Lower lobe of right lung (tissue), 2 donors: Measurements from ENCODE around the gene POM121. TPM values are rescaled to one million over a fixed set of nuclear protein-coding genes. Genes with fewer than 3 reads are reported as not detected.
A peak's percentile ranks its signal among the peaks of the same experiment; 100 is the strongest.
"Not testable (repeated sequence)": the region's sequence is repeated elsewhere in the genome, so short reads cannot be mapped to it uniquely, and the experiment has no call there.

Experiments
- ATAC-seq, 2 donors: fragments of 200-7000 bp; cut with Tn5 transposase; one replicate each; pipeline ENCODE4 v1.9.1; 2020 to 2022; ENCODE audit warnings: mild to moderate bottlenecking in 2 of 2, moderate library complexity in 2 of 2
- DNase-seq: peaks from one replicate; pipeline ENCODE4 v3.0.0-alpha.2; 2020
- H3K27ac ChIP-seq: fragments of 200-600 bp; one replicate; pipeline ENCODE4 v1.8.0; 2022
- H3K27me3 ChIP-seq: fragments of 200-600 bp; one replicate; pipeline ENCODE4 v1.8.0; 2022; ENCODE audit warnings: low read depth
- H3K36me3 ChIP-seq: fragments of 200-600 bp; one replicate; pipeline ENCODE4 v1.8.0; 2022; ENCODE audit warnings: mild to moderate bottlenecking
- H3K4me1 ChIP-seq: fragments of 200-600 bp; one replicate; pipeline ENCODE4 v1.8.0; 2022
- H3K4me3 ChIP-seq: fragments of 200-600 bp; one replicate; pipeline ENCODE4 v1.8.0; 2022; ENCODE audit warnings: mild to moderate bottlenecking
- H3K9me3 ChIP-seq: fragments of 200-600 bp; one replicate; pipeline ENCODE4 v1.8.0; 2022
- intact Hi-C: fragments of 100-400 bp; cut with DNase I; formaldehyde crosslinking; loops from one replicate; pipeline ENCODE4 v1.11.0; 2022
- total RNA-seq: library from RNA; stranded (reverse); fragmentation: NEBNext Ultra II Directional; extraction: Animal tissue kit (Norgen Biotek cat#: 25700); gene quantifications from one replicate; pipeline ENCODE4 v1.2.1, GENCODE V29; 2021
- TF ChIP-seq, protein P1 (sequence below): fragments of 200-600 bp; IDR thresholded peaks from one replicate; pipeline ENCODE4 v1.8.0; 2022; ENCODE audit warnings: antibody characterized with exemption, mild to moderate bottlenecking
- donor health status: DM: no; HTN: yes; CAD: no; lungs with severe emphysema.

Gene POM121
- total RNA-seq, 1 donor from 2014 or later = 35.9 TPM

DNA sequence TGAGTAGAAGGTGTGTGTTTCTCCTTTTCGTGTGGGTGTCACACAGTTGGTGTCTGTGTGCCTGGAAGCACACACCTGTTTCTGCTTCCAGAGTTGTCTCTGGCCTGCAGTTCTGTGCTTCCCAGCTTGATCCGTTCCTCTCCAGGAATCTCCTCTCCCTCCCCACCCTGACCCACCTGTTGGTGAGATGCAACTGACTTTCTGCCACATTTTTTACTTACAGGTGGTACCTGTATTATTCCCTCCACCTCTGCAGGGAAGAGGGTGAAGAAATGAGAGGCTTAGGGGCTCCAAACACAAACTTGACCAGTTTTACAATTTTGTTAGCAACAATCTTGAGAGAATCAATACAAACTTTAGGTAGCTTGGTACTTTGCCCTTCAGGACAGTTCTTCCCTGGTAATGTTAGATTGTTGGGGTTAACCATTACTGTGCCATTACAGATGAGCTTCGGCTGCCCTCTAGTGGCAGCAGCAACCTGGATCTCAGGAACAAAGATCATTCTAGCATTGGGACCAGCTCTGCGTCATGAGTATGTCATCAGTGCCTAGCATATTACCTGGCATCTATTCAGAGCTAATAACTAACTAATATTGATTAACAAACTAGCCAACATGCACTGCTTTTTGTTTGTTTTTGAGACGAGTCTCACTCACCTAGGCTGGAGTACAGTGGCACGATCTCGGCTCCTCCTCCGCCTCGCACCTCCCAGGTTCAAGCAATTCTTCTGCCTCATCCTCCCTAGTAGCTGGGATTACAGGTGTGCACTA, 10.0 kb upstream of the POM121 start:
- TF ChIP-seq, protein P1, sequence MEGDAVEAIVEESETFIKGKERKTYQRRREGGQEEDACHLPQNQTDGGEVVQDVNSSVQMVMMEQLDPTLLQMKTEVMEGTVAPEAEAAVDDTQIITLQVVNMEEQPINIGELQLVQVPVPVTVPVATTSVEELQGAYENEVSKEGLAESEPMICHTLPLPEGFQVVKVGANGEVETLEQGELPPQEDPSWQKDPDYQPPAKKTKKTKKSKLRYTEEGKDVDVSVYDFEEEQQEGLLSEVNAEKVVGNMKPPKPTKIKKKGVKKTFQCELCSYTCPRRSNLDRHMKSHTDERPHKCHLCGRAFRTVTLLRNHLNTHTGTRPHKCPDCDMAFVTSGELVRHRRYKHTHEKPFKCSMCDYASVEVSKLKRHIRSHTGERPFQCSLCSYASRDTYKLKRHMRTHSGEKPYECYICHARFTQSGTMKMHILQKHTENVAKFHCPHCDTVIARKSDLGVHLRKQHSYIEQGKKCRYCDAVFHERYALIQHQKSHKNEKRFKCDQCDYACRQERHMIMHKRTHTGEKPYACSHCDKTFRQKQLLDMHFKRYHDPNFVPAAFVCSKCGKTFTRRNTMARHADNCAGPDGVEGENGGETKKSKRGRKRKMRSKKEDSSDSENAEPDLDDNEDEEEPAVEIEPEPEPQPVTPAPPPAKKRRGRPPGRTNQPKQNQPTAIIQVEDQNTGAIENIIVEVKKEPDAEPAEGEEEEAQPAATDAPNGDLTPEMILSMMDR = peak; percentile 66
- intact Hi-C loops, H3K27ac ChIP-seq, H3K9me3 ChIP-seq, H3K4me3 ChIP-seq, H3K27me3 ChIP-seq: not testable (repeated sequence)
- Histone ChIP-seq H3K36me3 (peaks cover 27% of the 10 kb centered on the region), H3K4me1 (peaks cover 13% of the 10 kb centered on the region)
- DNase-seq = peak; percentile 58
- peak; percentile 81 to 85 for ATAC-seq

DNA sequence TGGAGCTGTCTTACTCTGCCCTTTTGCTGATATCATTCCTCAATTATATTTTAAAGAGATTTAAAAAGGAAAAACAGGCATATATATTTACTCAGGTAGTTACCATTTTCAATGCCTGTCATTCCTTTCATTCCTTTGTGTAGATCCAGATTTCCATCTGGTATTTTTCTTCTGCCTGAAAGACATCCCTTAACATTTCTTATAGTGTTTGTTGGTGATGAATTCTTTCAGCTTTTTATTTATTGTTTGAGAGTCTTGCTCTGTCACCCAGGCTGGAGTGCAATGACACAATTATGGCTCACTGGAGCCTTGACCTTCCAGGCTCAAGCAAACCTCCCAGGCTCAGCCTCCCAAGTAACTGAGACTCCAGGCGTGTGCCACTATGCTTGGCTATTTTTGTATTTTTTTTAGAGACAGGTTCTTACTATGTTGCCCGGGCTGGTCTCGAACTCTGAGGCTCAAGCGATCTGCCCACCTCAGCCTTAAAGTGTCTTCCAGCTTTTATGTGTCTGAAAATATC, 5.6 kb upstream of the POM121 start:
- H3K4me3 ChIP-seq = no peak overlapping the region
- DNase-seq = no peak
- H3K9me3 ChIP-seq = no peaks in the 10 kb centered on the region
- peaks cover 11% of the 10 kb centered on the region for H3K36me3 ChIP-seq
- TF ChIP-seq, protein P1 = no peak
- peaks cover 20% of the 10 kb centered on the region for H3K4me1 ChIP-seq
- intact Hi-C loops = no loop called here
- no peak for ATAC-seq
- H3K27ac ChIP-seq = no peak overlapping the region
- no peaks in the 10 kb centered on the region for H3K27me3 ChIP-seq

DNA sequence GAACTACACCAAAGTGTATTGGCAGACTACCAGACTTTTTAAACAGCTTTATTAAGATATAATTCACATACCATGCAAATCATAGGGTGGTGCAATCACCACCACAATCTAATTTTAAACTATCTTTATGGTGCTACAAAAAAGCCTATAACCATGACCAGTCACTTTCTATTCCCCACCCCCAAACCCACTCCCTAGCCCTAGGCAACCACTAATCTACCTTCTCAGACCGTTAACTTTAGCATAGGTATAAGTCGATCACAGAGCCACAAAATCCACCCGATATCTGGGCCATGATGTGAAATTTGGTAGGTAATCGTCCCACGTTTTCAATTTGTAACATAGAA, 536 bp upstream of the POM121 start:
- DNase-seq = no peak
- TF ChIP-seq, protein P1 = no peak
- H3K4me1 ChIP-seq = peaks cover 20% of the 10 kb centered on the region
- intact Hi-C loops = no loop called here
- H3K4me3 ChIP-seq = peak overlapping the region; percentile 88
- ATAC-seq = peak in 1 of 2 donors; percentile 9
- no peaks in the 10 kb centered on the region for H3K9me3 ChIP-seq
- H3K27ac ChIP-seq = peak overlapping the region; percentile 93
- peaks cover 36% of the 10 kb centered on the region for H3K36me3 ChIP-seq
- no peaks in the 10 kb centered on the region for H3K27me3 ChIP-seq

DNA sequence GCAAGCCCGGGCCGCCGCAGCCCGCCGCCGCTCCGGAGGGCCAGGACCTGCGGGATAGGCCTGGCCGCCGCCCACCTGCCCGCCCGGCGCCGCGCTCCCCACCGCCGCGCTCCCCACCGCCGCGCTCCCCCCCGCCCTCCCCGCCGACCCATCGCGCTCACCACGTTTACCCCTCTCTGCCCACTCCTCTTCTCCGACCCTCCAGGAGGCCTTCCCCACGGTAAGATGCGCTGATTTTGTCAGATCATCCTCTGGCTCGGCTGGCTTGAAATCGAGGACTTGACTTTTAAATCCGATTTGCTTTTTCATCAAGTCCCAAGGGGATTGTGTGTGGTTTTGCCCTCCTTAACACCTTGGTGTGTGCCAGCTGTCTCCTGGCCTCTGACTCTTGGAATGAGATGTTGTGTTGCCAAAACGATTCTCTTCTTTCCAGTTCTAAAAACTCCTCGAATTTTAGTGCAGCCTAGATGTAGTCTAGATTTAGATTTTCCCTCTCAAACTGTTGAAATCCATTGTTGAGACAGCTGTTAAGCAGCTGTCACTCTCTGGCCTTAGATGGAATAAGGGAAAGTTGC, 738 bp downstream of the POM121 start:
- H3K27me3 ChIP-seq = no peaks in the 10 kb centered on the region
- intact Hi-C loops = no loop called here
- H3K27ac ChIP-seq = peak overlapping the region; percentile 93
- no peaks in the 10 kb centered on the region for H3K9me3 ChIP-seq
- ATAC-seq (no peak), DNase-seq (no peak)
- TF ChIP-seq, protein P1 = no peak
- peaks cover 20% of the 10 kb centered on the region for H3K4me1 ChIP-seq
- peaks cover 48% of the 10 kb centered on the region for H3K36me3 ChIP-seq
- H3K4me3 ChIP-seq = peak overlapping the region; percentile 88

DNA sequence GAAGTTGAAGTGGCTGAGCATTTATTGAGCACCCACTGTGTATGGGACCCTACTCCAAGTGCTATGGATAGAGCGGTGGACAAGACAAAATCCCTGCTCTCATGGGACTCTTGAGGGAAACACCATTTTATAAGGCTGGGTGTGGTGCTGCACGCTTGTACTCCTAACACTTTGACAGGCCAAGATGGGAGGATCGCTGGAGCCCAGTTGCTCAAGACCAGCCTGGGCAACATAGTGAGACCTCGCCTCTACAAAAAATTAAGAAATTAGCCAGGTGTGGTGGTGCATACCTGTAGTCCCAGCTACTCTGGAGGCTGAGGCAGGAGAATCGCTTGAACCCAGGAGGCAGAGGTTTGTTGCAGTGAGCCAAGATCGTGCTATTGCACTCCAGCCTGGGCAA, 2.9 kb downstream of the POM121 start:
- Histone ChIP-seq H3K36me3 (peaks cover 62% of the 10 kb centered on the region), H3K4me1 (peaks cover 20% of the 10 kb centered on the region)
- H3K27ac ChIP-seq, DNase-seq, ATAC-seq, H3K27me3 ChIP-seq, H3K9me3 ChIP-seq, intact Hi-C loops, H3K4me3 ChIP-seq: not testable (repeated sequence)

DNA sequence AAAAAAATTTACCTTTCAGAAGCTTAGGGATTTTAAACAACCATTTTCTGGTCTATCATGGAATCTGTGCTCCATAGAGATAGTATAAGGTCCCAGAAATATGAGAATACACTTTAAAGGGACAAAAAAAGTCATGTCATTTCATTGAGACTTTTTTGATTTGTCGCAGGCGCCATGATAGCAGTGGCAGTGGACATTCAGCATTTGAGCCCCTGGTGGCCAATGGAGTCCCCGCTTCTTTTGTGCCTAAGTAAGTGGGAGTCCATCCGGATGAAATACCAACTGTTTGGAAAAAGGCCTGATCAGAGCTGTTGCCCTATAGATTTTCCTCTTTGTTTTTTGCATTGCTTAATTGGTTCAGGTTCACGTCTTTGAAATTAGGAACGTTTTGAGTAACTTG, 3.3 kb downstream of the POM121 start:
- H3K9me3 ChIP-seq, H3K27me3 ChIP-seq, H3K27ac ChIP-seq, ATAC-seq, H3K4me3 ChIP-seq, intact Hi-C loops, DNase-seq: not testable (repeated sequence)
- Histone ChIP-seq H3K36me3 (peaks cover 62% of the 10 kb centered on the region), H3K4me1 (peaks cover 20% of the 10 kb centered on the region)

DNA sequence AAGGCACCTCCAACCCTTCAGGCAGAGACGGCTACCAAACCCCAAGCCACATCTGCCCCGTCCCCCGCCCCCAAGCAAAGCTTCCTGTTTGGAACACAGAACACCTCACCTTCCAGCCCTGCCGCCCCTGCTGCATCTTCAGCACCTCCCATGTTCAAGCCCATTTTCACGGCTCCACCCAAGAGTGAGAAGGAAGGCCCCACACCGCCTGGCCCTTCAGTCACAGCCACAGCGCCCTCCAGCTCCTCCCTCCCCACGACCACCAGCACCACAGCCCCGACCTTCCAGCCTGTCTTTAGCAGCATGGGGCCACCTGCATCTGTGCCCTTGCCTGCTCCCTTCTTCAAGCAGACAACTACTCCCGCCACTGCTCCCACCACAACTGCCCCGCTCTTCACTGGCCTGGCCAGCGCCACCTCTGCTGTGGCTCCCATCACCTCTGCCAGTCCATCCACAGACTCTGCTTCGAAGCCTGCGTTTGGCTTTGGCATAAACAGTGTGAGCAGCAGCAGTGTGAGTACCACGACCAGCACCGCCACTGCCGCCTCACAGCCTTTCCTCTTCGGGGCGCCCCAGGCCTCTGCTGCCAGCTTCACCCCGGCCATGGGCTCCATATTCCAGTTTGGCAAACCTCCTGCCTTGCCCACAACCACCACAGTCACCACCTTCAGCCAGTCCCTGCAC, 17.3 kb downstream of the POM121 start:
- ATAC-seq, H3K9me3 ChIP-seq, H3K4me3 ChIP-seq, H3K4me1 ChIP-seq, H3K27ac ChIP-seq, intact Hi-C loops, H3K27me3 ChIP-seq, DNase-seq: not testable (repeated sequence)
- peaks cover 37% of the 10 kb centered on the region for H3K36me3 ChIP-seq

DNA sequence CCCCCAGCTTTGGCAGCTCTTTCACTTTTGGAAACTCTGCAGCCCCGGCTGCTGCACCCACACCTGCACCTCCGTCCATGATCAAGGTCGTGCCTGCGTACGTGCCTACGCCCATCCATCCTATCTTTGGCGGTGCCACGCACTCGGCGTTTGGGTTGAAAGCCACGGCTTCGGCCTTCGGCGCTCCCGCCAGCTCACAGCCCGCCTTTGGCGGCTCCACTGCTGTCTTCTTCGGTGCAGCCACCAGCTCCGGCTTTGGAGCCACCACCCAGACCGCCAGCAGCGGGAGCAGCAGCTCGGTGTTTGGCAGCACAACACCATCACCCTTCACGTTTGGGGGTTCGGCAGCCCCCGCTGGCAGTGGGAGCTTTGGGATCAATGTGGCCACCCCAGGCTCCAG, 18.1 kb downstream of the POM121 start:
- not testable (repeated sequence) for ATAC-seq, H3K4me3 ChIP-seq, DNase-seq

DNA sequence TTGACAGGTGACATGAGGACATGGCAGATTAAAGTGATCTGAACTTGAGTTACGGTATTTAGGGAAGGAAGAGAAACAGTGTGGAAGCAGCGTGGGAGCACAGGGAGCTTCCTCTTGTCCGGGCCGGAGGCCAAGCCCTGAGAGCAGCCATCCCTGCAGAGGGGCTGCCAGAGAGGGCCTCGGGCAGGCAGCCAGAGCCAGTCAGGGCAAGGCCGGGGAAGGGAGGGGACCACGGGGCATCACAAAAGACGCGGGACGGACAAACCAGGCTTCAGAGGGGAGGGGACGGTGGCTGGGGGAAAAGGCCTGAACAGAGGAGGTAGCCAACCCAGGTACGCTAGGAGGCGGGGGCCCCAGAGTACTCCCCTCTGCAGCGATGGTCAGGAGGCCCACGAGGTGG, 20.0 kb downstream of the POM121 start:
- H3K27ac ChIP-seq, H3K27me3 ChIP-seq, intact Hi-C loops, H3K4me3 ChIP-seq, H3K4me1 ChIP-seq, H3K9me3 ChIP-seq, DNase-seq: not testable (repeated sequence)
- H3K36me3 ChIP-seq = peaks cover 34% of the 10 kb centered on the region
- peak in 1 of 2 donors; percentile 2 for ATAC-seq

More for the DNA sequence above, 18.1 kb downstream of the POM121 start:
- H3K4me1 ChIP-seq, H3K27me3 ChIP-seq, H3K9me3 ChIP-seq, H3K27ac ChIP-seq, intact Hi-C loops: not testable (repeated sequence)
- H3K36me3 ChIP-seq = peaks cover 36% of the 10 kb centered on the region
